Measurements from ENCODE around the gene NUDT16L1.

NUDT16L1 gene

GRCh38 chr16:4695473-4696171 lies 2.3 kb downstream of the NUDT16L1 start:
- DNase-seq (ENCODE audit: low read depth): no peak
- in situ Hi-C loops (cut with HindIII; ENCODE audit: low sequenced_read_pairs): no loop called here
- TF ChIP-seq CTCF (IDR thresholded peaks at IDR 0.05; ENCODE audit: low read depth, low read length, missing control alignments): no peak
- H3K4me3 ChIP-seq (ENCODE audit: low read depth, low read length): no peak overlapping the region

- DNase-seq (ENCODE audit: low read depth): no peak
- TF ChIP-seq CTCF (IDR thresholded peaks at IDR 0.05; ENCODE audit: low read depth, low read length, missing control alignments): no peak
- H3K4me3 ChIP-seq (ENCODE audit: low read depth, low read length): no peak overlapping the region
- in situ Hi-C loops (cut with HindIII; ENCODE audit: low sequenced_read_pairs): no loop called here
Measured at GRCh38 chr16:4696172-4696904, 3.0 kb downstream of the NUDT16L1 start.

- DNase-seq (ENCODE audit: low read depth): no peak
- in situ Hi-C loops (cut with HindIII; ENCODE audit: low sequenced_read_pairs): no loop called here
- no peak for TF ChIP-seq CTCF (IDR thresholded peaks at IDR 0.05; ENCODE audit: low read depth, low read length, missing control alignments)
- no peak overlapping the region for H3K4me3 ChIP-seq (ENCODE audit: low read depth, low read length)
Measured at GRCh38 chr16:4696905-4697847, 3.8 kb downstream of the NUDT16L1 start.

- no peak overlapping the region for H3K4me3 ChIP-seq (ENCODE audit: low read depth, low read length)
- TF ChIP-seq CTCF (IDR thresholded peaks at IDR 0.05; ENCODE audit: low read depth, low read length, missing control alignments): no peak
- in situ Hi-C loops (cut with HindIII; ENCODE audit: low sequenced_read_pairs): no loop called here
- DNase-seq (ENCODE audit: low read depth): no peak
Measured at GRCh38 chr16:4697848-4698291, 4.5 kb downstream of the NUDT16L1 start.

- in situ Hi-C loops (cut with HindIII; ENCODE audit: low sequenced_read_pairs): no loop called here
- no peak for TF ChIP-seq CTCF (IDR thresholded peaks at IDR 0.05; ENCODE audit: low read depth, low read length, missing control alignments)
- no peak overlapping the region for H3K4me3 ChIP-seq (ENCODE audit: low read depth, low read length)
- no peak for DNase-seq (ENCODE audit: low read depth)
Measured at GRCh38 chr16:4698321-4699045, 5.1 kb downstream of the NUDT16L1 start.

All from astrocyte of the cerebellum (primary cell).